WTC11 (cell line): Measurements from ENCODE around the gene SPEN.

Experiments used
- ZBTB21 ChIP-seq: sonication (generic); formaldehyde crosslinking; IDR thresholded peaks from 2 replicates; pipeline ENCODE4 v1.8.1; 2023; ENCODE audit warnings: mild to moderate bottlenecking, missing genetic modification reagents, borderline replicate concordance
- TF ChIP-seq, protein P1 (sequence below): fragments of 200-600 bp; IDR thresholded peaks from 2 replicates; pipeline ENCODE4 v1.8.0; 2022; ENCODE audit warnings: antibody characterized with exemption
- TF ChIP-seq, protein P2 (sequence below): fragments of 250-450 bp; sonication (Bioruptor Pico); IDR thresholded peaks from 2 replicates; pipeline ENCODE4 v1.9.0; 2021; ENCODE audit warnings: moderate library complexity, mild to moderate bottlenecking, inconsistent platforms, borderline replicate concordance
- TF ChIP-seq, protein P3 (sequence below): sonication (generic); formaldehyde crosslinking; IDR thresholded peaks from 2 replicates; pipeline ENCODE4 v1.8.1; 2022; ENCODE audit warnings: mild to moderate bottlenecking, moderate library complexity, missing genetic modification reagents

DNA sequence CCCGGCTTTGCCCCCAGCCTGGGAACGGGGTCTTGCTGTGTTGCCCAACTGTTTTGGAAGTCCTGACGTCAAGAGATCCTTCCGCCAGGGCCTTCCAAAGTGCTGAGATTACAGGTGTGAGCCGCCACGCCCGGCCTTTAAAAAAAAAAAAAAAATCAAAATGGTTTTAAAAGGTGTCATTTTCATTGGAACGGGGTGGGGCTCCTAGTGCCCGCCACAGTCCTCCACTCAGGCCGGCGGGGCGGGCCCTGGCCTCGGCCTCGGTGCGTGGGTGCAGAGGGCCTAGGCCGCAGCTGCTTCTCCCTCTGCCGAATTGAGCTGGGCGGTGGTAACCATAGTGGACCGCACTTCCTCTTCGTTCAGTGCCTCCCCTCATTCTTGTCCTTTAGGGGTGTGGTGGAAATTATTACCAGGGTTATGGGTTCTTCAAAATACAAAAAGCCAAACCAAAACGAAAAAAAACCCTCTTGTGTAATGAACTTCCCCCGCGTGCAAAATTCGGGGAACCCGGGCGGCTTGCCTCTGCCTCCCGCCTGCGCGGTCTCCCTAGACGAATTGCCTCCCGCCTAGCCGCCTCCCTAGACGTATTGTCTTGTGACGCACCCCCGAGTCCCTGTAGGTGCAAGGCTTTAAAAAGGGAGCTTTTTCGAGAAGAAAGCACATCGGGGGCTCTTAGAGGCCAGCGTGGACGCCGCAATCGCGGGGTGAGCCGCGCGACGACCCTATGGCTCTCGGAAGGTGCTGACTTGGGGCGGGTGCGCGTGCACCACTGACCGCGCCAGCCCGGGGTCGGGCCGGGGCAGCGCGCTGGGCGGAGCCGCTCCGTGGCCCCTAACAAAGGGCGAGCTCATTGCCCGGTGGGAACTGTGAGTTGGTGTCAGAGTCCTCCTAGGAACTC is 10.5 kb upstream of the SPEN start:
- TF ChIP-seq, protein P1, sequence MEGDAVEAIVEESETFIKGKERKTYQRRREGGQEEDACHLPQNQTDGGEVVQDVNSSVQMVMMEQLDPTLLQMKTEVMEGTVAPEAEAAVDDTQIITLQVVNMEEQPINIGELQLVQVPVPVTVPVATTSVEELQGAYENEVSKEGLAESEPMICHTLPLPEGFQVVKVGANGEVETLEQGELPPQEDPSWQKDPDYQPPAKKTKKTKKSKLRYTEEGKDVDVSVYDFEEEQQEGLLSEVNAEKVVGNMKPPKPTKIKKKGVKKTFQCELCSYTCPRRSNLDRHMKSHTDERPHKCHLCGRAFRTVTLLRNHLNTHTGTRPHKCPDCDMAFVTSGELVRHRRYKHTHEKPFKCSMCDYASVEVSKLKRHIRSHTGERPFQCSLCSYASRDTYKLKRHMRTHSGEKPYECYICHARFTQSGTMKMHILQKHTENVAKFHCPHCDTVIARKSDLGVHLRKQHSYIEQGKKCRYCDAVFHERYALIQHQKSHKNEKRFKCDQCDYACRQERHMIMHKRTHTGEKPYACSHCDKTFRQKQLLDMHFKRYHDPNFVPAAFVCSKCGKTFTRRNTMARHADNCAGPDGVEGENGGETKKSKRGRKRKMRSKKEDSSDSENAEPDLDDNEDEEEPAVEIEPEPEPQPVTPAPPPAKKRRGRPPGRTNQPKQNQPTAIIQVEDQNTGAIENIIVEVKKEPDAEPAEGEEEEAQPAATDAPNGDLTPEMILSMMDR: no peak
- TF ChIP-seq, protein P2, sequence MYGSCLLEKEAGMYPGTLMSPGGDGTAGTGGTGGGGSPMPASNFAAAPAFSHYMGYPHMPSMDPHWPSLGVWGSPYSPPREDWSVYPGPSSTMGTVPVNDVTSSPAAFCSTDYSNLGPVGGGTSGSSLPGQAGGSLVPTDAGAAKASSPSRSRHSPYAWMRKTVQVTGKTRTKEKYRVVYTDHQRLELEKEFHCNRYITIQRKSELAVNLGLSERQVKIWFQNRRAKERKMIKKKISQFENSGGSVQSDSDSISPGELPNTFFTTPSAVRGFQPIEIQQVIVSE (CRISPR knock-in tag): no peak
- TF ChIP-seq, protein P3, sequence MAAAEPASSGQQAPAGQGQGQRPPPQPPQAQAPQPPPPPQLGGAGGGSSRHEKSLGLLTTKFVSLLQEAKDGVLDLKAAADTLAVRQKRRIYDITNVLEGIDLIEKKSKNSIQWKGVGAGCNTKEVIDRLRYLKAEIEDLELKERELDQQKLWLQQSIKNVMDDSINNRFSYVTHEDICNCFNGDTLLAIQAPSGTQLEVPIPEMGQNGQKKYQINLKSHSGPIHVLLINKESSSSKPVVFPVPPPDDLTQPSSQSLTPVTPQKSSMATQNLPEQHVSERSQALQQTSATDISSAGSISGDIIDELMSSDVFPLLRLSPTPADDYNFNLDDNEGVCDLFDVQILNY (CRISPR knock-in tag): peak; percentile 35; the same call in 1 of the 2 replicates
- TF ChIP-seq ZBTB21 (CRISPR knock-in tag): no peak
